ENCODE data around the gene ATP13A2.

Gene ATP13A2

DNA sequence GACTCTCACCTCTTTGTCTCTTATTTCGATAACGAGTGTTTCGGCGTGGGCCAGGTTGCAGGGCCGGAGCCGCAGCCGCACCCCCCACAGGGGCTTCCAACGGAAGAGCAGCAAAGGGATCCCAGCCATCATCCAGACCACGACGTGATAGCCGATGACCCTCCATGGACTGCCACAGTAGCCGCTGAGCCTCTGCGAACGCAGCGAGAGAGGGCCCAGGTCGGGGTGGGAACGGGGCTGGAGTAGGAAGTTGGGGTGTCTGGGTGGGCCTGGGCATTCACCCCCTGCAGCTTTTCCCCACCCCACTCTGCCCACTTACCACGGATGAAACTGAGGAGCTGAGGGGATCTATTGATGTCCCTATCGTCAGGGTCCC lies 6.4 kb downstream of the ATP13A2 start:
- TF ChIP-seq, protein P1, sequence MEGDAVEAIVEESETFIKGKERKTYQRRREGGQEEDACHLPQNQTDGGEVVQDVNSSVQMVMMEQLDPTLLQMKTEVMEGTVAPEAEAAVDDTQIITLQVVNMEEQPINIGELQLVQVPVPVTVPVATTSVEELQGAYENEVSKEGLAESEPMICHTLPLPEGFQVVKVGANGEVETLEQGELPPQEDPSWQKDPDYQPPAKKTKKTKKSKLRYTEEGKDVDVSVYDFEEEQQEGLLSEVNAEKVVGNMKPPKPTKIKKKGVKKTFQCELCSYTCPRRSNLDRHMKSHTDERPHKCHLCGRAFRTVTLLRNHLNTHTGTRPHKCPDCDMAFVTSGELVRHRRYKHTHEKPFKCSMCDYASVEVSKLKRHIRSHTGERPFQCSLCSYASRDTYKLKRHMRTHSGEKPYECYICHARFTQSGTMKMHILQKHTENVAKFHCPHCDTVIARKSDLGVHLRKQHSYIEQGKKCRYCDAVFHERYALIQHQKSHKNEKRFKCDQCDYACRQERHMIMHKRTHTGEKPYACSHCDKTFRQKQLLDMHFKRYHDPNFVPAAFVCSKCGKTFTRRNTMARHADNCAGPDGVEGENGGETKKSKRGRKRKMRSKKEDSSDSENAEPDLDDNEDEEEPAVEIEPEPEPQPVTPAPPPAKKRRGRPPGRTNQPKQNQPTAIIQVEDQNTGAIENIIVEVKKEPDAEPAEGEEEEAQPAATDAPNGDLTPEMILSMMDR (IDR thresholded peaks at IDR 0.05; ENCODE audit: low read depth, low read length, missing control alignments): no peak
- DNase-seq (ENCODE audit: low read depth): no peak
- H3K4me3 ChIP-seq (ENCODE audit: low read depth, low read length): no peak overlapping the region

DNA sequence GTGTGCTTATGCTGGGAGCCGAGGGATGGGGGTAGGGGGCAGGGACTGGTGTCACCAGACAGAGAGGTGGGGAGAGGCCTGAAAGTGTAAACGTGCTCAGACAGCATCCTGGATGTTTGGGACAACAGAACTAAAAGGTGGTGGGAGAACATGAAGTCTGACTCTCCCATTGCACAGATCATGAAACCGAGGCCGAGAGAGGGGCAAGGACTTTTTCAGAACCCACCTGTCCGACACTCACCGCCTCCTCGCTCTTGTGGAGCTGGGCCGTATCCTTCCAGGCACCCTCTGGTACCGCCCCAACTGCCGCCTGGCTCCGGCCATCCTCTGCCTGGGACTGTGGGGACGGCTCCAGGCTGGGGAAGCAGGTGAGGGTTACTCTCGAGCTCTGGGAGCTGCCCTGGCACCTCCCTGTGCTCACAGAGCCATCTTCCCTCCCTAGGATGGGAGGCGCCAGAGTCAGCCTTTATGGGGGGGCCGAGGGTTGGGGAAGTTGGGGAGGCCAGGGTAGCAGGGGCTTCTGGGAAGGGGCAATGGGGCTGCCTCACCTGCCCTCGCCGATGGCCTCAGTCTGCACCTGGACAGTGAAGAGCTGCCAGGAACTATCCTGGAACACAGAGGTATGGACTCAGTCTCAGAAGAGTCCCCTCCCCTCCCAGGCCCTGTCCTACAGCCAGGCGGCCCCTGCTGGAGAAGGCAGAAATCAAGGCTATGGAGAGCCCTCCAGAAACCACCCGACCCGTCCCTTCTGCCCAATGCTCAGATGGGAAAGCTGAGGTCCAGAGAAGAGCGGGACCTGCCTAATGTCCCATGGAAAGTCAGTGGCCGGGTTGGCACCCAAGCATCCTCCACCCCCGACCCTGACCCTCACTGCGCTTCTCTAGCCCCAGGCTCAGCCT lies 7.0 kb downstream of the ATP13A2 start:
- TF ChIP-seq, protein P1 (IDR thresholded peaks at IDR 0.05; ENCODE audit: low read depth, low read length, missing control alignments): no peak
- no peak for DNase-seq (ENCODE audit: low read depth)
- no peak overlapping the region for H3K4me3 ChIP-seq (ENCODE audit: low read depth, low read length)

DNA sequence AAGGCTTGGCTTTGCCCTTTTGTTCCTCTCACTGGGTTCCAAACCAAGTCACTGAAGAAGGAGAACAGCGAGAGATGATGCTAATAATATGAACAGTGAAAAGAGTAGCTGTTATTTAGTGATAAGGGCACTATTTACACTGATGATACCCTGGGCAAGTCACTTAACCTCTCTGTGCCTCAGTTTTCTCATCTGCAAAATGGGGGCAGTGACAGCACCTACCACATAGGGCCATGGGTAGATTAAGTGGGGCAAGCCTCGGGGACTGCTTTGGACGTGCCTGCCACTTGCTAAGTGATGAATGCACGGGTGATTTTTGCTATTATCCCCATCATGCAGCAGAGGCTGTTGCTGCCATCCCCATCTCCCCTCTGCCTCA lies 9.2 kb downstream of the ATP13A2 start:
- H3K4me3 ChIP-seq (ENCODE audit: low read depth, low read length): no peak overlapping the region
- TF ChIP-seq, protein P1 (IDR thresholded peaks at IDR 0.05; ENCODE audit: low read depth, low read length, missing control alignments): no peak
- no peak for DNase-seq (ENCODE audit: low read depth)

DNA sequence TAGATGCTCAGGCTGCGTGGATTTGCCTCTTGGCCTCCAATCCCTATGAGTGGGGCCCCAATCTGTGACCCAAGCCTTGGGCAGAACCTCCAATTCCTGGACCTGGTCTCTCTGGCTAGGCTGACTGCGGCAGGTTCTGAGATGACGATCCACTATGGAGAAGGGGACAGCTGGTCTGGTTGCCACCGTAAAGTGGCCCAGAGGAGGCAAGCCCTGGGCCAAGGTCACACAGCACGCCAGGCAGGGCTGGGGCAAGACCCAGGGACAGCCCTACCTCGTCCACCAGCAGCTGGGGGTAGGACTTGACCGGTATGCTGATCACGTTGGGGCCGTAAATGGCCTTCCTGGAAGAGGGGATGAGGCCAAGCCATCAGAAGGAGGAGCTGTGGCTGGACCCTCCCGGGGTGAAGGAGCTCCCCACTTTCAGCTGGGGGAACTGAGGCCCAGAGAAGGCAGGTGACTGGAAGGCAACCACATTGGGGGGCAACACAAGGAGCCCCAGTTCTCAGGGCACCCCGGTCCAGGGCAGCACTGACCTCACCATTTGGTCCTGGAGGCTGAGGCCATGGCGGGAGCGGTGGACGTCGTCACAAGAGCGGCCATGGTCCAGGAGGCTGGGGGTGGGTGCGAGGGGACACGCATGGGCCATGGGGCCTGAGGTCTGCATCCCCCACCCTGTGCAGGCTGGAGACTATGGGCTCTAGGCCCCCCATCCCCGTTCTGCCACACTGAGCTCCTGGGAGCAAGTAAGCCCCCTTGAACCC lies 9.8 kb downstream of the ATP13A2 start:
- TF ChIP-seq, protein P1 (IDR thresholded peaks at IDR 0.05; ENCODE audit: low read depth, low read length, missing control alignments): no peak
- DNase-seq (ENCODE audit: low read depth): no peak
- no peak overlapping the region for H3K4me3 ChIP-seq (ENCODE audit: low read depth, low read length)

DNA sequence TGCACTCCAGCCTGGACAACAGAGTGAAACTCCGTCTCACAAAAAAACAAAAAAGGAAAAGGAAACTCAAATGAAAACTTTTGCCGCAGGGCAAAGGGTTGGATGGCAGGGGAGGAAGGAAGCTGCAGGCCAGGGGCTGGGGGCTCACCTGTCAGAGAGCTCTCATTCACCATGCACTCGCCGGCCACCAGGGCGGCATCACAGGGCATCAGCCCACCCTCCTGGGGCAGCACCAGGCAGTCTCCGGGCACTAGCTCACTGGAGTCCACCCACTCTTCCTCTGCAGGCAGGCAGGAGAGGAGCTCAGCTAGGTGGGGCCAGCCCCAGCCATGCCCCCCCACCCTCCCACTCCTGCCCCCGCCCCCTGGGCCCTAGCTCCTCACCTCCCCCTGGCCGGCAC lies 11.9 kb downstream of the ATP13A2 start:
- DNase-seq (ENCODE audit: low read depth): no peak
- TF ChIP-seq, protein P1 (IDR thresholded peaks at IDR 0.05; ENCODE audit: low read depth, low read length, missing control alignments): peak; percentile 27

DNA sequence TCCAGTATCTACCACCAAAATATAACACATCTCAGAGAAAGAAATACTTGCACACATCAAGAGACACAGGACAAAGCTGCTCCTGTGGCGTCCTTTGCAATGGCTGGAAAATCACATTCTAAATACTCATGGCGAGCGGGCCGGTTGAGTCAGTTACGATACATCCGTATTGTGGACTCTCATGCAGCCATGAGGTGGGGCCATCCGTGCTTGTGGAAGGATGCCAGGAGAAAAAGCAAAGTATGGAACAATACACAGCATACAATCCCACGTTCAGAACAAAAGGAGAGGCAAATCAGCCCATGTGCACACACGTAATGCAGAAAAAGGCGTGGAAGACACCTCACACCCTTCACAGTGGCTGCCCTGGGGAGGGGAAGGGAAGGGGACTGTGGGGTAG lies 13.1 kb downstream of the ATP13A2 start:
- no peak for DNase-seq (ENCODE audit: low read depth)
- H3K4me3 ChIP-seq (ENCODE audit: low read depth, low read length): no peak overlapping the region
- TF ChIP-seq, protein P1 (IDR thresholded peaks at IDR 0.05; ENCODE audit: low read depth, low read length, missing control alignments): no peak

More for the DNA sequence above, 11.9 kb downstream of the ATP13A2 start:
- no peak overlapping the region for H3K4me3 ChIP-seq (ENCODE audit: low read depth, low read length)

All from GM12864 (cell line).